CD4-positive, alpha-beta T cell treated with Interferon alpha-2 for 1 hour (primary cell): ENCODE results near the gene GFRA4.

Experiments
- DNase-seq, 2 donors: peaks; one replicate each; pipeline ENCODE4 v3.0.0-alpha.2; 2020 to 2022

GFRA4 gene

GRCh38 chr20:3614466-3614865 lies 48.7 kb downstream of the GFRA4 start:
- no peak for DNase-seq

GRCh38 chr20:3613821-3614440 lies 49.3 kb downstream of the GFRA4 start:
- no peak for DNase-seq

- no peak for DNase-seq
Observed at GRCh38 chr20:3612795-3613572, 50.2 kb downstream of the GFRA4 start.

- DNase-seq, result no peak
Observed at GRCh38 chr20:3611901-3612300, 51.3 kb downstream of the GFRA4 start.
